ENCODE data around the gene TMEM72.

TMEM72 gene

GRCh38 chr10:44978213-44978569 lies 67.1 kb downstream of the TMEM72 start:
- peak overlapping the region; percentile 77 for H3K4me2 ChIP-seq (ENCODE audit: low read length)
- H3K36me3 ChIP-seq (ENCODE audit: control insufficient read depth, insufficient read depth, low read length), result no peaks in the 10 kb centered on the region
- H2AFZ ChIP-seq, result peak overlapping the region; percentile 63
- peak overlapping the region; percentile 62 for H3K4me3 ChIP-seq (ENCODE audit: low read depth, low read length)
- H3K9ac ChIP-seq, result peak overlapping the region; percentile 54
- TF ChIP-seq, protein P1, sequence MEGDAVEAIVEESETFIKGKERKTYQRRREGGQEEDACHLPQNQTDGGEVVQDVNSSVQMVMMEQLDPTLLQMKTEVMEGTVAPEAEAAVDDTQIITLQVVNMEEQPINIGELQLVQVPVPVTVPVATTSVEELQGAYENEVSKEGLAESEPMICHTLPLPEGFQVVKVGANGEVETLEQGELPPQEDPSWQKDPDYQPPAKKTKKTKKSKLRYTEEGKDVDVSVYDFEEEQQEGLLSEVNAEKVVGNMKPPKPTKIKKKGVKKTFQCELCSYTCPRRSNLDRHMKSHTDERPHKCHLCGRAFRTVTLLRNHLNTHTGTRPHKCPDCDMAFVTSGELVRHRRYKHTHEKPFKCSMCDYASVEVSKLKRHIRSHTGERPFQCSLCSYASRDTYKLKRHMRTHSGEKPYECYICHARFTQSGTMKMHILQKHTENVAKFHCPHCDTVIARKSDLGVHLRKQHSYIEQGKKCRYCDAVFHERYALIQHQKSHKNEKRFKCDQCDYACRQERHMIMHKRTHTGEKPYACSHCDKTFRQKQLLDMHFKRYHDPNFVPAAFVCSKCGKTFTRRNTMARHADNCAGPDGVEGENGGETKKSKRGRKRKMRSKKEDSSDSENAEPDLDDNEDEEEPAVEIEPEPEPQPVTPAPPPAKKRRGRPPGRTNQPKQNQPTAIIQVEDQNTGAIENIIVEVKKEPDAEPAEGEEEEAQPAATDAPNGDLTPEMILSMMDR (IDR thresholded peaks at IDR 0.05), result no peak
- peaks cover 5% of the 10 kb centered on the region for H3K79me2 ChIP-seq
- no peaks in the 10 kb centered on the region for H3K27me3 ChIP-seq (ENCODE audit: control insufficient read depth, insufficient read depth, low read length)
- peak overlapping the region; percentile 53 for H3K27ac ChIP-seq
- H3K9me3 ChIP-seq (ENCODE audit: control insufficient read depth, low read length), result no peaks in the 10 kb centered on the region
- peaks cover 7% of the 10 kb centered on the region for H3K4me1 ChIP-seq

DNA sequence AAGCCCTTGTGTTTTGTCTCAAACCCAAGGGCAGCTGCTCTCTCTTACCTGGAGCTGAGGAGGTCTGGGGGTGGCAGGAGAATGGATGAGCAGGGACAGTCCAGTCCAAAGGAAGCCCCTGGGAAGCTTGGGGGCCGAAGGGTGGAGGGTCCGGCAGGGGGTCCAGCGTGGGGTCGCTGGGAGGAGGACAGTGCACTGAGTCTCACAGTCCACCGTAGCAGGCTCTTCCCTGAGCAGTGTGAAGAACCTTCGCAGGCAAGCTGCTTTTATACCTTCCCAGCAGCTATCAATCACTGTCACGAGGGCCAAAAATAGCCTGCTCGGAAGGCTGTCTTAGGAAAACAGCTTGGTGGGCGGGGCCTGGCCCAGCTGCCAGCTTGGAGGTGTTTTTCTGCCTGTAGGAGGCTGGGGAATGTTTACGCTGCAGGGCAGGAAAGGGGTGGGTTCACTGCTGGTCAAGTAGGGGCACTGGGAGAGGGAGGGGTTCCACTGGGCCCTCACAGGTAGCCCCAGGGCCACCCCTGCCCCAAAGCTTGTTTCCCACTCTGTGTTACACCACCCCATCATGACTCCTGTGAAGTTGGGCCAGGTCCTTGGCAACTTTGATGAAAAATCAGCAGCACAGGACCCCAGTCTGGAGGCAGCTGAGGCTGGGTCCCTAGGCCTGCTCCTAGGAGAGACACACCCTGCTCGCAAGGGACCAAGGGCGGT lies 67.6 kb downstream of the TMEM72 start, which contains the start of gene DEPP1:
Gene DEPP1, minus strand, starts transcription at position 240 of the 711 bp plus-strand sequence. CDS start 779 bp downstream, outside the sequence.
- Histone ChIP-seq H3K9me3 (ENCODE audit: control insufficient read depth, low read length) (no peaks in the 10 kb centered on the region), H3K36me3 (ENCODE audit: control insufficient read depth, insufficient read depth, low read length) (no peaks in the 10 kb centered on the region), H2AFZ (peak within 1 kb of the TSS; percentile 63), H3K4me1 (peaks cover 7% of the 10 kb centered on the region), H3K4me3 (ENCODE audit: low read depth, low read length) (peak within 1 kb of the TSS; percentile 62), H3K9ac (peak within 1 kb of the TSS; percentile 54), H3K79me2 (peaks cover 5% of the 10 kb centered on the region), H3K4me2 (ENCODE audit: low read length) (peak within 1 kb of the TSS; percentile 77), H3K27ac (peak within 1 kb of the TSS; percentile 53), H3K27me3 (ENCODE audit: control insufficient read depth, insufficient read depth, low read length) (no peaks in the 10 kb centered on the region)
- TF ChIP-seq, protein P1 (IDR thresholded peaks at IDR 0.05), result no peak

DNA sequence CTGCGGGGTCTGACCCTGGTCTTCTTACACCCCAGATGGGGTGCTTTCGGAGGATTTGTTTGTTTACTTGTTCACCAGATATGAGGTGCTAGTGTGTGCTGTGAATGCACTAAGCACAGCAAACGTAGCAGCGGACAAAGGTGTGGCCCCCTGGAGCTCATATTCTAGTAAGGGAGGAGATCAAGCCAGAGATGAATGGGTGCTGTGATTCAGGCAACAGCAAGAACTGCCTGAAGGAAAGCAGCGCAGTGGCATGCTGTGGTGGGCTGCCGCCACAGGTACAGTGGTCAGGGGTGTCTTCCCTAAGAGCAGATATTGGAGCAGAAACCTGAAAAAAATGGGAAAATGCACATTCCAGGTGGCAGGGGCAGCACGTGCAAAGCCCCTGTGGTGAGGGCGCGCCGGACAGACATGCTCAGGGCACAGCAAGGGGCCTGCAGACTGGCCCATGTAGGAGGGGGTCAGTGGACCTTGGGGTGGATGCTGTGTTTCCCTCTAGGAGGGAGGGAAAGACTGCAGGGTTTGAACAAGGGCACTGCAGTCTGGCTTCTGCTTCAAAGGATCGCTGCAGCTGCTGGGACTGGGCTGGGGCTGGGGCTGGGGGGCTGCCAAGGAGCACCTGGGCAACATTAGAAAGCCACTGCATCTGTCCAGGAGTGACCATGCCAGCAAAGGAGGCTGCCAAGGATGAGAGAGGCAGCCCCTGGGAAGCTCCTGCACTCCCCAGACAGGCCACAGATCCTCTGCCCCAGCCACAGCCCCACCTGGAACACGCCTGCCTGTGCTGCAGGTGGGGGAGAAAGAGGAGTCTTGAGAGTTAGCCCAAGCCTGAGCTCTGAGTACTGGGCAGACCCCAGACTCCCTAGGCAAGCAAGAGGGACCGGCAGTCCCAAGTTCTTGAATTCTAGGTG lies 68.4 kb downstream of the TMEM72 start:
- TF ChIP-seq, protein P1 (IDR thresholded peaks at IDR 0.05), result no peak
- peak overlapping the region; percentile 63 for H2AFZ ChIP-seq
- H3K4me2 ChIP-seq (ENCODE audit: low read length), result peak overlapping the region; percentile 77
- peaks cover 5% of the 10 kb centered on the region for H3K79me2 ChIP-seq
- no peaks in the 10 kb centered on the region for H3K36me3 ChIP-seq (ENCODE audit: control insufficient read depth, insufficient read depth, low read length)
- H3K27me3 ChIP-seq (ENCODE audit: control insufficient read depth, insufficient read depth, low read length), result no peaks in the 10 kb centered on the region
- peak overlapping the region; percentile 62 for H3K4me3 ChIP-seq (ENCODE audit: low read depth, low read length)
- no peaks in the 10 kb centered on the region for H3K9me3 ChIP-seq (ENCODE audit: control insufficient read depth, low read length)
- H3K27ac ChIP-seq, result peak overlapping the region; percentile 53
- H3K4me1 ChIP-seq, result peaks cover 7% of the 10 kb centered on the region
- H3K9ac ChIP-seq, result no peak overlapping the region

- H2AFZ ChIP-seq, result no peak overlapping the region
- no peak overlapping the region for H3K4me2 ChIP-seq (ENCODE audit: low read length)
- TF ChIP-seq, protein P1 (IDR thresholded peaks at IDR 0.05), result no peak
- no peaks in the 10 kb centered on the region for H3K27me3 ChIP-seq (ENCODE audit: control insufficient read depth, insufficient read depth, low read length)
- H3K4me3 ChIP-seq (ENCODE audit: low read depth, low read length), result no peak overlapping the region
- no peaks in the 10 kb centered on the region for H3K36me3 ChIP-seq (ENCODE audit: control insufficient read depth, insufficient read depth, low read length)
- no peaks in the 10 kb centered on the region for H3K9me3 ChIP-seq (ENCODE audit: control insufficient read depth, low read length)
- H3K27ac ChIP-seq, result no peak overlapping the region
- no peak overlapping the region for H3K9ac ChIP-seq
- peaks cover 7% of the 10 kb centered on the region for H3K4me1 ChIP-seq
- peaks cover 5% of the 10 kb centered on the region for H3K79me2 ChIP-seq
Observed at GRCh38 chr10:44980309-44981171, 69.4 kb downstream of the TMEM72 start.
